HG03135 (cell line): ENCODE data around the gene TTC16.
A peak's percentile ranks its signal among the peaks of the same experiment; 100 is the strongest.

ENCODE experiments used
- ATAC-seq: cut with Tn5 transposase; IDR thresholded peaks from one replicate; pipeline ENCODE4 v1.9.1; 2021; ENCODE audit warnings: mild to moderate bottlenecking, moderate library complexity; ENCODE audit not compliant: unreplicated experiment

TTC16 gene

GRCh38 chr9:127694890-127695720, 20.8 kb upstream of the TTC16 start:
- no peak for ATAC-seq

DNA sequence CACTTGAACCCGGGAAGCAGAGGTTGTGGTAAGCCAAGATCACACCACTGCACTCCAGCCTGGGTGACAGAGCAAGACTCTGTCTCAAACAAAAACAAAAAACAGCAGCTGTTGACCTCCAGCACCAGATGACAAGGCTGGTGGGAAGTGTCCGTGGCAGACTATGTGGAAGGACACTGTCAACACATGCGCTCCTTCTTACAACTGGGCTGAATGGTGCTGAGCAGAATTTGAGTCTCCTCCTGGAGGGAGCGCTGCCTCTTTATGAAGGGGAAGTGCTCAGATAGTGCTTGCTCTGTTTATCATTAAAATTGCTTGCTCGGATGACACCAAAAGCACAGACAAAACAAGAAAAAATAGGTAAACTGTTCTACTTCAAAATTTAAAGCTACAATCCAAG, 18.3 kb upstream of the TTC16 start:
- no peak for ATAC-seq

DNA sequence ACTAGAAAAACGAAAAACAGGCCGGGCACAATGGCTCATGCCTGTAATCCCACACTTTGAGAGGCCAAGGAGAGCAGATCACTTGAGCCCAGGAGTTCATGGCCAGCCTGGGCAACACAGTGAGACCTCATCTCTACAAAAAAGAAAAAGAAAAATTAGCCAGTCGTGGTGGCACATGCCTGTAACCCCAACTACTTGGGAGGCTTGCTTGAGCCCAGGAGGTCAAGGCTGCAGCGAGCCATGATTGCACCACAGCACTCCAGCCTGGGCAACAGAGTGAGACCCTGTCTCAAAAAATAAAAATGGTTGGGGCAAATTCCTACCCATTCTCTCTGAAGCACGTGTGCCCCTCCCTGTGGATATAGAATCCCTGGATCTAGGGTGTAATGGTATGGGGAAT, 17.5 kb upstream of the TTC16 start:
- ATAC-seq, result no peak

DNA sequence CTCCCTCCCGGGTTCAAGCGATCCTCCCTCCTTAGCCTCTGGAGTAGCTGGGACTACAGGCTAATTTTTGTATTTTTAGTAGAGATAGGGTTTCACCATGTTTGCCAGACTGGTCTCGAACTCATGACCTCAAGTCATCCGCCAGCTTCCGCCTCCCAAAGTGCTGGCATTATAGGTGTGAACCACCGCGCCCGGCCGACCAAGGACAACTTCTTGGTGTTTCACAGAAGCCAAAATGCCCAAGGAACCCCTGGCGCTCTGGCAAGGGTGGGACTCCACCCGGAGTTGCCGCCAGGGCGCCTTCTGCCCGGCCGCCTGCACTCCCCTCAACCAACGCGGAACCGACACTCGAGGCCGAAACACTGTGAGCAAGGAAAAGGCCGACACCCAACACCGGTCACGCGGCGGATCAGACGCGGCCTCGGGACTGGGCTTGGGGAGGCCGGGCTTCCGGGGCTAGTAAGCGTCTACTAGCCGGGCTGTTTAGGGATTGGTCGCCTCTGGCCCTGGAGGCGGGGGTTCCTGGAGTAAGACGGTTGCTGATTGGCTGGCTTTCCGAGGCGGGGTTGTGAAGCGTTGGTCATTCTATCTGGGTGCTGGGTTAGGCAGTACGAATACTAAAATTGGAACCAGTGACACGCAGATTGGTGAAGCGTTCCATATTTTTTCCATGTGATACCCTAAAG, 16.8 kb upstream of the TTC16 start:
- peak; percentile 83 for ATAC-seq

- ATAC-seq, result no peak
Measured at GRCh38 chr9:127700140-127700539, 15.7 kb upstream of the TTC16 start.

- ATAC-seq, result no peak
Measured at GRCh38 chr9:127700594-127701255, 15.2 kb upstream of the TTC16 start.

GRCh38 chr9:127703289-127703946, 12.5 kb upstream of the TTC16 start:
- no peak for ATAC-seq

- no peak for ATAC-seq
Measured at GRCh38 chr9:127705577-127706379, 10.1 kb upstream of the TTC16 start.

GRCh38 chr9:127706836-127707241, 9.0 kb upstream of the TTC16 start, which contains the start of gene CFAP157:
CFAP157 (plus strand) TSS chr9:127706988; CDS start chr9:127707032, 44 bp downstream.
- no peak for ATAC-seq

GRCh38 chr9:127707766-127708165, 8.1 kb upstream of the TTC16 start:
- ATAC-seq, result no peak

GRCh38 chr9:127708952-127709587, 6.8 kb upstream of the TTC16 start:
- ATAC-seq, result no peak

DNA sequence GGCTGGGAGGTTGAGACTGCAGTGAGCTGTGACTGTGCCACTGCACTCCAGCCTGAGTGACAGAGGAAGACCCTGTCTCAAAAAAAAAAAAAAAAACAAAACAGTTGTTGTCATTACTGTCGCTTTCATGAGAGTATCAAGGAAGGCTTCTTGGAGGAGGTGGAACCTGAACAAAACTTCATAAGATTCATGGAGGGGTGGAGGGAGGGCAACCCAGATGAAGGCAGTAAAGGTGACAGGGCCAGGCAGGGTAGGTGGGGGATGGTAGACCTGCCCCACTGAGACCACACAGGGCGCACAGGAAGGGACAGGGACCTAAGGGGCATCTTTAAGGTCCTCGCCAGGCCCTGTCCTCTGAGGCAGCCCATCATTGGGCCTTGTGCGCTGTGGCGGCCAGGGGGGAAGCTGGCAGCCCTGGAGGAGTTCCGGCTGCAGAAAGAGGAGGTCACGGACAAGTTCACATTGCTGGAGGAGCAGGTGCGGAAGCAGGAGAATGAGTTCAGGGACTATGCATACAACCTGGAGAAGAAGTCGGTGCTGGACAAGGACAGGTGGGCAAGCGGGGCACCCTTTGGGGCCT, 5.6 kb upstream of the TTC16 start:
- ATAC-seq, result no peak

DNA sequence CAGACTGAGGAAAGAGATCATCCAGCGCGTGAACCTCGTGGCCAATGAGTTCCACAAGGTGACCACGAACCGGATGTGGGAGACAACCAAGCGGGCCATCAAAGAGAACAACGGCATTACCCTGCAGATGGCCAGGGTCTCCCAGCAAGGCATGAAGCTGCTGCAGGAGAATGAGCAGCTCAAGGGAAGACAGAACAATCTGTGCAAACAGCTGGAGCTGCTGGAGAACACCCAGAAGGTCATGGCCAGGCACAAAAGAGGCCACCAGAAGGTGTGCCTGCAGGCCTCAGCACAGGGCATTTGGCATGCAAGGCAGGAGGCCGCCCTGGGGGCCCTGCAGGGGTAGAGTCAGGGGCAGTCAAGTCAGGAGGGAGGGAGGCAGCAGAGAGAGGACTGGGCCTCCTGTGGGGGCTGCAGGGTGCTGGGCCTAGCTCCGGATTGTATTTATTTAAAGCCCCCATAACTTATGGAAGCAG, 4.6 kb upstream of the TTC16 start:
- no peak for ATAC-seq

DNA sequence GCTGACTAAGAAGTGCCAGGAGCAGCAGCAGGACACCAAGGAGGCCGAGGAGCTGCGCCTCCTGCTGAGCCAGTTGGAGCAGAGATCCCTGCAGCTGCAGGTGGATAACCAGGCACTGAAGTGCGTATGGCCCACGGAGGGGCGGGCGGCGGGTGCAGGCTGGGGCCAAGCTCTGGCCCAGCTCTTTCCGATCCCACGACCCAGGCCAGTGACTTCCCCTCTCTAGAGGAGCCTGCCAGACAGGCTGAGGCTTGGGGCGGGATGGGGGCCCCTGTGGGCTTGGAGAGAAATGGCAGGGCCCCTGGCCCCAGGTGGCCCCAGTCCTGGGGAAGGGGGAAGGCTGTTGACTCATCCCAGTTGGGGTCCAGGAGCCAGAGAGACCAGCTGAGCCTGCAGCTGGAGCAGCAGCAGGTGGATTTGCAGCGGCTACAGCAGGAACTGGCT, 4.0 kb upstream of the TTC16 start:
- ATAC-seq, result no peak

GRCh38 chr9:127712371-127712770, 3.5 kb upstream of the TTC16 start:
- ATAC-seq, result no peak

DNA sequence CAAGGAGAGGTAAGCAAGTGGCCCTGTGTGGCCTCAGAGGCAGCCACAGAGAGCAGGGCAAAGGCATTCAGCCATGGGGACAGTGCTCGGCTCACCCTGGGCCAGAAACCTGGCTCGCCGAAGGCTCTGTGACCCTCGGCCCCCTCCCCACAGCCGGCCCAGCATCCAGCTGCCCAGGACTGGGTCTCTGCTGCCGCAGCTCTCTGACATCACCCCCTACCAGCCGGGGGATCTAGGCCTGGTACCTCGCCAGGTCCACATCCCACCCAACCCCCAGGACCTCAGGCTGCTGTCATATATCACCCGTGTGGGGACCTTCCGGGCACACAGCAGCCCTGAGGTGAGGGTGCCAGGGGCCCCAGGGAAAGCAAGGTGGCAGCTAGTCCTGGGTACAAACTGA, 3.0 kb upstream of the TTC16 start:
- no peak for ATAC-seq

DNA sequence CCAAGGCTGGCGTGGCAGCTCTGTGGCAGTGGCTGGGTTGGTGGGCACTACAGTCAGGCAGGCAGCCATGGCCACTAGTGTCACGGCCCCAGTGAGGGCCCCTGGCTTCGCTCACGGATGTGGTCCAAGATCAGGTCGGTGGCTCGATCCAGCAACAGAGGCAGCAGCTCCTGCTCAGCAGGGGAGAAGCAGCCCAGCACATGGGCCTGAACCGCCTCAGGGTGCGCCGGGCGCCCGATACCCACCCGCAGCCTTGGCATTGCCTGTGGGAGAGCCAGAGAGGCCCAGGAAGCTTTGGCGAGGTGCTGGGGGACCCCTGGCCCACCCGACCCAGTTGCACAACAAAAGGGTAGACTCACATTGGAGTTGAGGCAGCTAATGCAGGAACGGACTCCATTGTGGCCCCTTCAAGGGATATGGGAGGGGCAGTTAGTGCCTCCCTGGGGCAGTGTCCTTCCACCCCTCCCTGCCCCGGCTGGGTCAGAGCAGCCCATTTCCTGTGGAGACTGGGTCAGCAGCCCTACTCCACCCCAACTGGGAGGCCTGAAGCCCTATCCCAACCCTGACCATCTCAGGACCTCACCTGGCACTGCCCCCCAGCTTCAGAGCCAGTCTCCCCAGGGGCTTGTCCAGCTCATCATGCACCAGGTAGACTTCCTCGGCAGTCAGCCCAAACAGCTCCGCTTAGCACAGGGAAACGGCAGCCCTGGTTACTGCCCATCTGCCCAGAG, 1.7 kb upstream of the TTC16 start:
- ATAC-seq, result no peak

- ATAC-seq, result peak; percentile 4
Measured at GRCh38 chr9:127714951-127715469, 869 bp upstream of the TTC16 start.
